NOMO-1 (cell line): ENCODE results near the gene NBL1.

Experiments used
- DNase-seq, 2 experiments: peaks; one replicate each; lab custom pipeline; 2025; ENCODE audit not compliant: unreplicated experiment in 2 of 2; lab: John Stamatoyannopoulos, UW

Gene NBL1

DNA sequence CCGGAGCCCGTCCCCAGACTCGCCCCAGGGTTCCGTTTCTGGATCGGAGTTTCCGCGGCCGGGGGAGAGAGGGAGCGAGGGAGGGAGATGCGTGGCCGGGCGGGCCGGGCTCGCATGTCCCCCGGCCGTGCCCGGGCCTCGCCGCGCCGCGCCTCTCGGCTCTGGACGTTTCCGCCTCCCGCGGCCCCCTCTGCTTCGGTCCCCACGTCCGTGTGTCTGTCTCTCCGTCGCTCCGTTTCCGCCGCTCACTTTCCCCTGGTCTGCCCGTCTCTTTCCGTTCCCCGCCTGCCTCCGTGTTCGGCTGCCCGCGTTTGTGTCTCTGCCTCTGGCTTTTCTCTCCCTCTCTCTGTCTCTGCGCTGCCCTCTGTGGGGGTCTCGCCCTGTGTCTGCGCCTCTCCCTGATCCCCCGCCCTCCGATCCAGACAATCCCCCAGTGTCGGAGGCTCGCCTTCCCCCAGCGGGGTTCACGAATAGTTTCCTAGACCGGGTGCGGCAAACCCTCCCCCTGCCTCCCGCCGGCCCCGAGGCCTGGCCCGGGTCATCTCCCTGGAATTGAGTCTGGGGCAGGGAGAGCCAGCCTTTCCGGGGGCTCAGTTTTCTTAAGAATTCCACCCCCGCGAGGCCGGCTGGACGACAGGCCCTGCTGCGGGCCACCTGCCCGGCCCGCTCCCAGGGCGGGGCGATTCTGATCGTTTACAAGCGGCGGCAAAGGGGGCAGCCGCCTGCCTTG lies 735 bp downstream of the NBL1 start:
- DNase-seq, result no peak

- DNase-seq, result no peak
These were observed 1.5 kb downstream of the NBL1 start for GRCh38 chr1:19645411-19646251.

DNA sequence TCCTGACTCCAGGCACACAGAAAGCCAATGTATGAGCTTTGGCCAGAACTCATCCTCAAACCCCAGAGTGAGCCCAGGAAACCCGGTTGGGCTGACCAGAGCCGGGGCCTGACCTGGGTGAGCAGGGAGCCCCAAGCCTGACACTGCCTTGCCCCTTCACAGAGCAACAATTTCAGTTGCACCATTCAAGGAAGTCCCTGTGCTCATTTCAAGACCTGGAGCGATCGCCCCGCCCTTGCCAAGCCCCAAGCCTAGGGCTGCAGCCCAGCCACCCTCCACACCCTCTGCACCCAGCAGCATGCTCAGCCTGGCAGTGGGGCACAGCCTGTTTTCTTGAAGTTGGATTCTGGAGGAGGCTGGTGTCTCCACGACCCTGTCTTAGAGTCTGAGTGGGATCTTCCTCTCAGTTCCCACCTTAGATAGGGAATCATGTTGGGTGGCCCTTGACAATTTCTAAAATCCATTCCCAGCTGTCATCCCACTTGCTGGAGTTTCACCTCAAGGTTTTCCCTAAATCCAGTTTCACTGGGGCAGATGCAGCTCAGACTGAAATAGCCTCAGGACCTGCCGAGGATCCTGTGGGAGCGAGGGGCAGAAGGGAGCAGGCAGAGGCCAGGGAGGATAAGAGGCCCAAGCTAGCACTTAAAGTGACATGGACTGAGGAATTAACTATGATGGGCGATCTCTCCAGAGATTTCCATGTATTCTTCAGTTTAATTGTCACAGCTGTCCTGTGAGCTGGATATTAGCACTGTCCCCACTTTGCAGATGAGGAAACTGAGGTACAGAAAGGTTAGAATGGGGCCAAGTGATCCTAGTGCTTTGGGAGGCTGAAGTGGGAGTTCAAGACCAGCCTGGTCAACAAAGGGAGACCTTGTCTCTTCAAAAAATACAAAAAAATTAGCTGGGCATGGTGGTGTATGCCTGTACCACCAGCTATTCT lies 2.5 kb downstream of the NBL1 start:
- DNase-seq, result no peak

DNA sequence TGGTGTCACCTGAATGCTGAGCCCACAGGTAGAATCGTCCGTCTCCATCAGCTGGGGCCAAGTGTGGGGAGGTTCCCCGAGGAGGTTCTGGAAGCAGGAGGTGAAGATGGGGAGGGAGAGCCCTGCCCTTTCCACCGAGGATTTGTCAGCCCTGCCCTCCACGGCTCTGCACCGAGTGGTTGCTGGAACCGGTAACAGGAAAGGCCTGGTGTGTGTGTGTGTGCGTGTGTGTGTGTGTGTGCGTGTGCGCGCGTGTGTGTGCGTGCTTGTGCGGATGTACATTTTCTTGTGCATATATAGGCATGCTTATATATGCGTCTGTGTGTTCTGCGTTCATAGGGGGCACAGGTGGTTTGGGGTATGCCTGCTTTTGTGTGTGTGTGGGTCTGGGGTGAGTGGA lies 3.5 kb downstream of the NBL1 start:
- DNase-seq, result no peak

DNA sequence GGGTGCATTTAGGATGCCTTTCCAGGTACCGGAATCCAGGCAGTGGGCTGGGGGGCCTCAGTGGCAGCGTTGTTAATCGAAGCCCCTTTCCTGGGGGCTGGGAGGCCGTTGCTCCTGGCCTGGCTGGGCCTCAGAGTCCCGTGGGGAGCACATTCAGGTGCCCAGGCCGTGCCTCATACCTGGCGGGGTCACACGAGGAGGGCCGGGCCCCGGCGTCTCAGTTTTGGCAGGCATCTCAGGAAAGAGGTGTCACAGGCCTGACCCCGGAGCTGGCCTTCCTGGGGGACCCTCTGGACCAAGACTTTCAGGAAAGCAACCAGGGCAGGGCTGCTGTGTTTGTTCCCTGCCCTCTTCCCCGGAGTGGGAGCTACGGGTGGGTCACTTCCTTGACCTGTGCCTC lies 4.1 kb downstream of the NBL1 start:
- no peak for DNase-seq

- no peak for DNase-seq
These were observed 4.6 kb downstream of the NBL1 start for GRCh38 chr1:19648689-19649088.

DNA sequence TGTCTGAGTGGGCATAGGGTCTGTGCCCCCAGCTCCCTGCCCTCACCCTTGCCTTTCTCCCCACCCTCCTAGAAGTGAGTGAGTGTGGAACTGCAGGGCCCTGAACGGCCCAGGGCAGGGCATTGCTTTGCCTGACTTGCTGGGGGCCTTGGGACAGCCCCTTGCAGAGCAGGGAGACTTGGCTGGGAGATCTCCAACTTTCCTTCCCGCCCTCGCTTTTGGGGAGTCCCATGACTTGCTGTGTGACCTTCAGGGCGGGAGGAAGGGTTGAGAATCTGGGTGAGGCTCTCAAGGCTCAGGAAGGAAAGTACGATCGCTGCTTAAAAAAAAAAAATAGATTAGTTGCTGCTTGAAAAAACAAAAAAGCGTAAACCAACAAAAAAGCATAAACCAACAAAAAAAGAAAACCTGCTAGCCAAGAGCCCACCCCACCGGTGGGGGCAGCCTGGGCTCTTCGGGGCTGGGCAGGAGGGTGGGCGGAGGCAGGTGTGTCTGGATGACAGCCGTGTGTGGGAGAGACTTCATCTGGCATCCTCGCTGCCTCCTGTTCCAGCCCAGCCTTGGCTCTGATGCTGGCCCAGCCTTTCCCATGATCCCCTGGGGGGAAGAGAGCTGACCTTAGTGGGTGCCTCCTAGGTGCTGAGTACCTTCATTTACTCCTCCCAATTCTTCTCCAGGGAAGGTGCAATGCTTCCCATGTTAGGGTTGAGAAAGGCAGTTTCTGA lies 6.5 kb downstream of the NBL1 start:
- no peak for DNase-seq

GRCh38 chr1:19651141-19651737 lies 7.1 kb downstream of the NBL1 start:
- peak; percentile 16 to 23 for DNase-seq

DNA sequence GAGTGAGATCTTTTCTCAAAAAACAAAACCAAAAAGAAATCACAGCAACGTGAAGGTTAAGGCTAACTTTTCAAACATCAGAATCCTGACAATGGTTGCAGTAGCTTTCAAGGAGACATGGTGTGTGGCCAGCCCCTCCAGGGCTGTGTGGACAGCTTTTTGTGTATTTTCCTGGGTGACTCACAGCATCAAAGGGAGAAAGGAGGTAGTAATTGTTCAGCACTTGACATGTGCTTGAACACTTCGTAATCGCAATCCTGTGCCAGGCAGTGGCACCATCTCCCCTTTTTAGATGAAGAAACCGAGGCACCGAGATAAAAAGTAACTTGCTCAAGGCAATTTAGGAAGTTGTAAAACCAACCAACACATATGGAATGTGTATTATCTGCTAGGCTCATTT lies 10.3 kb downstream of the NBL1 start:
- no peak for DNase-seq

- DNase-seq, result no peak
These were observed 11.0 kb downstream of the NBL1 start for GRCh38 chr1:19654886-19655717.

DNA sequence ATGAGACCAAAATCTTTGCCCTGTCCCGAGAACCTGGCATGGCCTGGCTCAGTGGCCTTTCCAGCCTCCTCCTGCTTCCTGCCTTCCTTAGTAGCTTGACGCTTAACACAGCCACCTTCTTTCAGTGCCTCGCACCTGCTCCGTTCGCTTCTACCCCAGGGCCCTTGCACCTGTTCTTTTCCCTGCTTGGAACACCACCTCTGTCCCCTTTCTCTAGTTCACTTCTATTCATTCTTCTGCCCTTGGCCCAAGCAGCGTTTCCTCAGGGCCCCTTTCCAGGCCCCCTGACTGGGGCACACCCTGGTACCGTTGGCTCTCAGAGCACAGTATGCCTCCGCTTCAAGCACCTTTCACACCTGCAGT lies 11.6 kb downstream of the NBL1 start:
- DNase-seq, result no peak

DNA sequence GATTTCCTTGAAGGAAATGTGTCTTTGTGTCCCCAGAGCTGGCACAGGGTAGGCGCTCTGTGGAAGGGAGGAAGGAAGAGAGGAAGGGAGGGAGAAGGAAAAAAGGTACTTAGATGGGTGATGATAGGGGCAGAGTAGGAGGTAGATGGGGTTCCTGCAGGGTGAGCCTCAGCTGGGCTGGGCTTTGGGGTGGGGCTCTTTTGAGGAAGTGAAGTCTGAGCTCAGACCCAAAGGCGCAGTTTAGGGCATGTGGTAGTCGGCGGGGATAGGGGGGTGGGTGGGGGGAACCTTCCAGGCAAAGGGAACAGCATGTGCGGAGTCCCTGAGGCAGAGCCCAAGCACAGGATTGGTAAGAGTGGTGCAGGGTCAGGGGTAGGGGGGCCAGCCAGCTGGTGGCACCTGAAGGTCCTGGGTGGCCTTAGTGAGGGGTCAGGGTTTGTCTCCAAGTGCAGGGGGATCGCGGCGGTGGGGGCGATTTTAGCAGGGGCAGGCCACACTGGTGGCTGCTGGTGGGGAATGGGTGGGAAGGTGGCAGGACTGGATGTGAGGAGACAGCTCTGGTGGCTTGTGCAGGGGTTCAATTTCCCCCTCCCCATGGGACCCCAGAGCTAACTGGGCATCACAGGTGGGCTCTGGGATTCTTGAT lies 12.1 kb downstream of the NBL1 start:
- DNase-seq, result peak in 1 of 2 experiments; percentile 31

DNA sequence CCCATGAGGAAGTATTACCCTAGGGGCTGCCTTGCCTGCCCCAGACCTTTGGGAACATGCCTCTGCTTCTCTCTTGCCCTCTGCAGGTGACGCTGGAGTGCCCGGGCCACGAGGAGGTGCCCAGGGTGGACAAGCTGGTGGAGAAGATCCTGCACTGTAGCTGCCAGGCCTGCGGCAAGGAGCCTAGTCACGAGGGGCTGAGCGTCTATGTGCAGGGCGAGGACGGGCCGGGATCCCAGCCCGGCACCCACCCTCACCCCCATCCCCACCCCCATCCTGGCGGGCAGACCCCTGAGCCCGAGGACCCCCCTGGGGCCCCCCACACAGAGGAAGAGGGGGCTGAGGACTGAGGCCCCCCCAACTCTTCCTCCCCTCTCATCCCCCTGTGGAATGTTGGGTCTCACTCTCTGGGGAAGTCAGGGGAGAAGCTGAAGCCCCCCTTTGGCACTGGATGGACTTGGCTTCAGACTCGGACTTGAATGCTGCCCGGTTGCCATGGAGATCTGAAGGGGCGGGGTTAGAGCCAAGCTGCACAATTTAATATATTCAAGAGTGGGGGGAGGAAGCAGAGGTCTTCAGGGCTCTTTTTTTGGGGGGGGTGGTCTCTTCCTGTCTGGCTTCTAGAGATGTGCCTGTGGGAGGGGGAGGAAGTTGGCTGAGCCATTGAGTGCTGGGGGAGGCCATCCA lies 12.8 kb downstream of the NBL1 start:
- DNase-seq, result no peak

- DNase-seq, result no peak
These were observed 13.4 kb downstream of the NBL1 start for GRCh38 chr1:19657511-19657910.

DNA sequence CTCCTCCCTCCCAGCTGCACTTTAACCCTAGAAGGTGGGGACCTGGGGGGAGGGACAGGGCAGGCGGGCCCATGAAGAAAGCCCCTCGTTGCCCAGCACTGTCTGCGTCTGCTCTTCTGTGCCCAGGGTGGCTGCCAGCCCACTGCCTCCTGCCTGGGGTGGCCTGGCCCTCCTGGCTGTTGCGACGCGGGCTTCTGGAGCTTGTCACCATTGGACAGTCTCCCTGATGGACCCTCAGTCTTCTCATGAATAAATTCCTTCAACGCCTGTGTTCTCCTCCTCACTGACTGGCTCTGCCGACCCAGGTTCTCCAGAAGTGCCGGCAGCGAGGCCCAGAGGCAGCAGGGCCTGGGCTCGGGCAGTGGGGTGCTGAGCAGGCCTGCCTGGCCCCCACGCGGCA lies 14.1 kb downstream of the NBL1 start:
- no peak for DNase-seq

- DNase-seq, result peak; percentile 24 to 25
These were observed 17.7 kb downstream of the NBL1 start for GRCh38 chr1:19661721-19662228.

- DNase-seq, result no peak
These were observed 18.2 kb downstream of the NBL1 start for GRCh38 chr1:19662313-19662712.
